GM12878 (cell line): Measurements from ENCODE around the gene PUM2. TPM values are rescaled to one million over a fixed set of nuclear protein-coding genes. Genes with fewer than 3 reads are reported as not detected.
"Not testable (repeated sequence)": the region's sequence is repeated elsewhere in the genome, so short reads cannot be mapped to it uniquely, and the experiment has no call there.

Experiments used
- ATAC-seq: fragments of 200-7000 bp; cut with Tn5 transposase; 3 replicates; pipeline ENCODE4 v1.9.1; 2020; ENCODE audit warnings: mild to moderate bottlenecking, moderate library complexity
- BruUV-seq: library from RNA; stranded (reverse); fragments of 400-500 nt; replicated peaks from 2 replicates; lab custom pipeline; 2021; lab: Mats Ljungman, UMichigan
- CTCF ChIA-PET: fragments of 300-600 bp; sonication (Branson Sonifier 250); formaldehyde crosslinking; extraction: SDS; loops from one replicate; lab custom pipeline; 2021; ENCODE audit warnings: inconsistent platforms; lab: Yijun Ruan, JAX
- POLR2A ChIA-PET: fragments of 350-600 bp; formaldehyde crosslinking; extraction: SDS; loops from one replicate; lab custom pipeline; 2021; ENCODE audit warnings: inconsistent platforms; lab: Charles Lee
- RAD21 ChIA-PET: fragments of 300-600 bp; sonication (Branson Sonifier 250); formaldehyde crosslinking; loops from one replicate; lab custom pipeline; 2023; ENCODE audit warnings: antibody characterized with exemption; ENCODE audit not compliant: unreplicated experiment; lab: Charles Lee
- SMC1A ChIA-PET: fragments of 300-600 bp; sonication (Branson Sonifier 250); formaldehyde crosslinking; loops from one replicate; lab custom pipeline; 2023; ENCODE audit not compliant: unreplicated experiment, uncharacterized antibody; lab: Charles Lee
- DNase-seq: peaks from one replicate; pipeline ENCODE4 v3.0.0-alpha.2; 2011; ENCODE audit warnings: low read depth, low spot score
- FAIRE-seq: peaks from 3 replicates; lab custom pipeline; 2011; peaks lifted over from hg19 to GRCh38; lab: Jason Lieb, UNC
- H2AFZ ChIP-seq: 2 replicates; pipeline ENCODE4 v1.6.0; 2011; ENCODE audit warnings: low read depth, low read length, control low read depth; ENCODE audit not compliant: control insufficient read depth
- H3K27ac ChIP-seq: 2 replicates; pipeline ENCODE4 v1.5.1; 2011; ENCODE audit warnings: control low read depth; ENCODE audit not compliant: control insufficient read depth, insufficient read depth
- H3K27me3 ChIP-seq, 2 experiments: replicated peaks in 1 of 2; 2 replicates each; pipeline versions ENCODE4 v1.6.0 to v1.6.1; 2011; ENCODE audit warnings: low read length in 1 of 2; ENCODE audit not compliant: control insufficient read depth in 2 of 2, insufficient read depth in 2 of 2
- H3K36me3 ChIP-seq, 2 experiments: 2 replicates each; pipeline ENCODE4 v1.5.1; 2011; ENCODE audit warnings: low read length in 1 of 2; ENCODE audit not compliant: control insufficient read depth in 2 of 2, insufficient read depth in 2 of 2
- H3K4me1 ChIP-seq: 2 replicates; pipeline ENCODE4 v1.6.1; 2011; ENCODE audit warnings: mild to moderate bottlenecking, low read length, moderate library complexity, mixed read lengths; ENCODE audit not compliant: control insufficient read depth, insufficient read depth
- H3K4me2 ChIP-seq: 2 replicates; pipeline ENCODE4 v1.6.0; 2011; ENCODE audit warnings: control low read depth; ENCODE audit not compliant: control insufficient read depth, insufficient read depth
- H3K4me3 ChIP-seq: fragments of 200-600 bp; sonication (generic); 2 replicates; pipeline ENCODE4 v1.5.1; 2016
- H3K79me2 ChIP-seq: 2 replicates; pipeline ENCODE4 v1.6.0; 2011; ENCODE audit warnings: low read length; ENCODE audit not compliant: control insufficient read depth, insufficient read depth
- H3K9ac ChIP-seq: 2 replicates; pipeline ENCODE4 v1.8.0; 2011; ENCODE audit warnings: low read length, control low read depth, mixed read lengths; ENCODE audit not compliant: control insufficient read depth, insufficient read depth
- H3K9me3 ChIP-seq: replicated peaks from 3 replicates; pipeline ENCODE4 v1.5.1; 2011; ENCODE audit warnings: mild to moderate bottlenecking, low read length; ENCODE audit not compliant: control insufficient read depth, insufficient read depth
- H4K20me1 ChIP-seq: 2 replicates; pipeline ENCODE4 v1.6.0; 2011; ENCODE audit not compliant: control insufficient read depth, insufficient read depth
- CREB1 ChIP-seq: IDR thresholded peaks from 2 replicates; pipeline ENCODE4 v1.6.1; 2012; ENCODE audit warnings: low read depth, mild to moderate bottlenecking, inconsistent platforms
- FOS ChIP-seq: IDR thresholded peaks from 3 replicates; pipeline ENCODE4 v1.6.1; 2011; ENCODE audit warnings: borderline replicate concordance; ENCODE audit not compliant: insufficient read length; ENCODE audit errors: extremely low read depth
- HDAC2 ChIP-seq: fragments of 200-600 bp; sonication (generic); IDR thresholded peaks from 2 replicates; pipeline ENCODE4 v1.6.1; 2017
- JUNB ChIP-seq: IDR thresholded peaks from 2 replicates; pipeline ENCODE4 v1.6.1; 2016; ENCODE audit warnings: antibody characterized with exemption, mild to moderate bottlenecking
- KLF5 ChIP-seq: fragments of 450-650 bp; IDR thresholded peaks from 2 replicates; pipeline ENCODE4 v1.6.1; 2014; ENCODE audit warnings: mild to moderate bottlenecking; ENCODE audit not compliant: partially characterized antibody
- NFIC ChIP-seq: IDR thresholded peaks from 2 replicates; pipeline ENCODE4 v1.6.1; 2012; ENCODE audit warnings: low read depth, mild to moderate bottlenecking, inconsistent platforms, low read length, moderate library complexity
- RAD51 ChIP-seq: fragments of 450-650 bp; IDR thresholded peaks from 2 replicates; pipeline ENCODE4 v1.6.1; 2016; ENCODE audit warnings: moderate library complexity, mild to moderate bottlenecking, inconsistent platforms
- RB1 ChIP-seq: fragments of 450-650 bp; formaldehyde crosslinking; IDR thresholded peaks from 2 replicates; pipeline ENCODE4 v1.6.1; 2017; ENCODE audit warnings: mild to moderate bottlenecking, borderline replicate concordance
- TCF7 ChIP-seq: IDR thresholded peaks from 2 replicates; pipeline ENCODE4 v1.6.1; 2014; ENCODE audit warnings: antibody characterized with exemption, borderline replicate concordance
- WGBS: methylation state at CpG from one replicate; pipeline ENCODE4 v1.1.6; 2016; ENCODE audit warnings: low lambda C conversion rate; ENCODE audit not compliant: insufficient replicate concordance, insufficient coverage; ENCODE audit errors: missing lambda C conversion rate; 5-methylcytosine and 5-hydroxymethylcytosine counted together
- in situ Hi-C: fragments of 300-500 bp; cut with MboI; formaldehyde crosslinking; loops from 9 replicates; pipeline ENCODE4 v1.14.3; 2018; ENCODE audit warnings: mixed read lengths
- intact Hi-C: fragments of 100-400 bp; cut with micrococcal nuclease; formaldehyde crosslinking; loops from one replicate; pipeline ENCODE4 v1.14.2; 2022; ENCODE audit not compliant: unreplicated experiment
- polyA plus RNA-seq, 11 experiments: library from polyadenylated mRNA; depleted of rRNA in 4 of 11; unstranded in 6 of 11; stranded (reverse) in 5 of 11; fragments of >200 nt; fragmentation: Nextera tagmentation in 4 of 11; fragmentation: Illumina TruSeq in 1 of 11; extraction: Ambion mirVana in 4 of 11; extraction: Trizol in 1 of 11; gene quantifications; 1 replicate in 1 of 11; 2 replicates in 10 of 11; pipeline versions ENCODE4 v1.2.1 to v1.2.3, GENCODE V29; 2011 to 2016; ENCODE audit warnings: inconsistent platforms in 2 of 11, missing spikeins in 2 of 11, low read depth in 1 of 11
- total RNA-seq, 4 experiments: library from RNA; depleted of rRNA in 3 of 4; stranded (reverse); fragments of >200 nt in 3 of 4; fragmentation: Illumina TruSeq in 1 of 4; extraction: Trizol in 1 of 4; gene quantifications; 2 replicates each; pipeline versions ENCODE4 v1.2.1 to v1.2.3, GENCODE V29; 2013 to 2021
- TF ChIP-seq, protein P1 (sequence below): IDR thresholded peaks from 2 replicates; pipeline ENCODE4 v1.6.1; 2012; ENCODE audit warnings: low read length, inconsistent platforms
- TF ChIP-seq, protein P2 (sequence below): fragments of 450-650 bp; IDR thresholded peaks from 2 replicates; pipeline ENCODE4 v1.6.1; 2016; ENCODE audit warnings: mild to moderate bottlenecking
- TF ChIP-seq, protein P3 (sequence below): IDR thresholded peaks from 2 replicates; pipeline ENCODE4 v1.6.1; 2011; ENCODE audit warnings: low read depth, mild to moderate bottlenecking, low read length, moderate library complexity, borderline replicate concordance; ENCODE audit errors: extremely low read depth

PUM2 gene
- total and polyA plus RNA-seq, 10 of the 15 experiments (the other 5 are each of a cell fraction or from before 2014, with no cell fraction given): 14.5 to 87.6 (median 29.4) TPM

DNA sequence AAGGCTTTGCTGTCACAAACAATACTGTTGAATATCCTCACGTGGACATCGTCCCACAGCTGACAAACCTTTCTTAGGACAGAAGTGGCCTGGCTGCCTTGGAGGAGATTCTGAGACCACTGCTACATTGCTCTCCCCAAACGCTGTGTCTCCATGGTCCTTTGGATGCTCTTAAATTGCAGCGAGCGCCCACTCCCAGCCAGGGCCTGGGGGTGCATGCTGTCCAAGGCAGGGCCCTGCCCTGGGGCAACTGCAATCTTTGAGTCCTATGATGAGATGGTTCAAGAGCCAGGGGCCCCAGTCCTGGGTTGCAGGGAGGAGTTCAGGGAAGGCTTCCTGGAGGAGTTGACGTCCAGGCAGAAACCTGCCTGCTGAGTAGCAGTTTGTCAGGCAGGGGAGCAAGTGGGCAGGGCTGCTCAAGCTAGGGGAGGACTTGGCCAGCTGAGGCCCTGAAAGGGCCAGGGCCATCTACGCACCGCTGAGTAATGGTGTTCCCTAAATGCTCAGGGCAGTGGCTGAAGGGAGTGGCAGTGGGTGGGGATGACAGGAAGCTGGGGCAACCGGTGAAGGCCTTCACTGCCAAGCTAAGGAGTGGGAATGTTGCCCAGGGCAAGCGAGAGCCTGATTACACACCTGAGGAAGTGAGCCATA is 114.9 kb downstream of the PUM2 start:
- Histone ChIP-seq H3K4me2 (no peak overlapping the region), H3K9ac (no peak overlapping the region), H2AFZ (no peak overlapping the region), H3K79me2 (no peaks in the 10 kb centered on the region), H4K20me1 (no peaks in the 10 kb centered on the region), H3K27me3 (no peaks in the 10 kb centered on the region), H3K4me1 (no peaks in the 10 kb centered on the region), H3K27ac (no peak overlapping the region), H3K36me3 (no peaks in the 10 kb centered on the region), H3K4me3 (no peak overlapping the region), H3K9me3 (no peaks in the 10 kb centered on the region; the same call in 2 of the 3 replicates)
- intact Hi-C loops (no loop called here), in situ Hi-C loops (no loop called here)
- no peak for FAIRE-seq
- TF ChIP-seq RAD51 (no peak), RB1 (no peak), FOS (no peak), HDAC2 (no peak), NFIC (no peak), CREB1 (no peak), JUNB (no peak), KLF5 (no peak), TCF7 (no peak)
- TF ChIP-seq, protein P1, sequence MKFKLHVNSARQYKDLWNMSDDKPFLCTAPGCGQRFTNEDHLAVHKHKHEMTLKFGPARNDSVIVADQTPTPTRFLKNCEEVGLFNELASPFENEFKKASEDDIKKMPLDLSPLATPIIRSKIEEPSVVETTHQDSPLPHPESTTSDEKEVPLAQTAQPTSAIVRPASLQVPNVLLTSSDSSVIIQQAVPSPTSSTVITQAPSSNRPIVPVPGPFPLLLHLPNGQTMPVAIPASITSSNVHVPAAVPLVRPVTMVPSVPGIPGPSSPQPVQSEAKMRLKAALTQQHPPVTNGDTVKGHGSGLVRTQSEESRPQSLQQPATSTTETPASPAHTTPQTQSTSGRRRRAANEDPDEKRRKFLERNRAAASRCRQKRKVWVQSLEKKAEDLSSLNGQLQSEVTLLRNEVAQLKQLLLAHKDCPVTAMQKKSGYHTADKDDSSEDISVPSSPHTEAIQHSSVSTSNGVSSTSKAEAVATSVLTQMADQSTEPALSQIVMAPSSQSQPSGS: no peak
- TF ChIP-seq, protein P2, sequence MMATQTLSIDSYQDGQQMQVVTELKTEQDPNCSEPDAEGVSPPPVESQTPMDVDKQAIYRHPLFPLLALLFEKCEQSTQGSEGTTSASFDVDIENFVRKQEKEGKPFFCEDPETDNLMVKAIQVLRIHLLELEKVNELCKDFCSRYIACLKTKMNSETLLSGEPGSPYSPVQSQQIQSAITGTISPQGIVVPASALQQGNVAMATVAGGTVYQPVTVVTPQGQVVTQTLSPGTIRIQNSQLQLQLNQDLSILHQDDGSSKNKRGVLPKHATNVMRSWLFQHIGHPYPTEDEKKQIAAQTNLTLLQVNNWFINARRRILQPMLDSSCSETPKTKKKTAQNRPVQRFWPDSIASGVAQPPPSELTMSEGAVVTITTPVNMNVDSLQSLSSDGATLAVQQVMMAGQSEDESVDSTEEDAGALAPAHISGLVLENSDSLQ: no peak
- TF ChIP-seq, protein P3, sequence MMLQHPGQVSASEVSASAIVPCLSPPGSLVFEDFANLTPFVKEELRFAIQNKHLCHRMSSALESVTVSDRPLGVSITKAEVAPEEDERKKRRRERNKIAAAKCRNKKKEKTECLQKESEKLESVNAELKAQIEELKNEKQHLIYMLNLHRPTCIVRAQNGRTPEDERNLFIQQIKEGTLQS: no peak
- DNase-seq: no peak
- RAD21 ChIA-PET: no interaction called here
- SMC1A ChIA-PET: no interaction called here
- no peak for ATAC-seq
- WGBS: 67% methylated on average over 10 of the region's 10 CpGs
- CTCF ChIA-PET: no interaction called here
- POLR2A ChIA-PET: no interaction called here
- BruUV-seq: no TSS peak

DNA sequence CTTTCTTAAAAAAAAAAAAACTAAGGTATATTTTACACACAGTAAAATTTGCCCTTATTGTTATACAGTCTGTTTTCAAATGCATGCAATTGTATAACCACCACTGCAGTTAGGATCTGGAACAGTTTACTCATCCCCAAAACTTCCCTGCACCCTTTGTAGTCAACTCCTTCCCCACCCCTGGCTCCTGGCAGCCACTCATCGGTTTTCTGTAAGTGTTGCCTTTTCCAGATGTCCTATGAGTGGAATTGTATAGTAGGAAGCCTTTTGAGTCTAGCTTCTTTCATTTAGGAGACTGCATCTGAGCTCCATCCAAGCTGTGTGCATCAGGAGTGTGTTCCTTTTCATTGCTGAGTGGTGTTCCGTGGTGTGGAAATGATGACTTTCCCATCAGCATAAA is 116.0 kb downstream of the PUM2 start:
- SMC1A ChIA-PET: interaction anchor here (0.7 kb wide), 1 partner anchor 67 kb away, joined by 3 read pairs; no protein-coding TSS in a partner anchor
- ATAC-seq: not testable (repeated sequence)

More for the DNA sequence above, 116.0 kb downstream of the PUM2 start:
- WGBS: 25% methylated on average over 2 of the region's 2 CpGs
- H3K4me3 ChIP-seq, H4K20me1 ChIP-seq, H3K79me2 ChIP-seq, H3K9ac ChIP-seq, CTCF ChIA-PET, H3K27ac ChIP-seq, H3K4me1 ChIP-seq, in situ Hi-C loops, POLR2A ChIA-PET, H2AFZ ChIP-seq, intact Hi-C loops, H3K4me2 ChIP-seq, H3K36me3 ChIP-seq, DNase-seq, FAIRE-seq, BruUV-seq, H3K9me3 ChIP-seq, RAD21 ChIA-PET, H3K27me3 ChIP-seq: not testable (repeated sequence)
